ACHN (cell line): ENCODE measurements around the gene UBE2Q2.
"Not testable (repeated sequence)": the region's sequence is repeated elsewhere in the genome, so short reads cannot be mapped to it uniquely, and the experiment has no call there.

Source experiments
- DNase-seq: peaks from one replicate; pipeline ENCODE4 v3.0.0-alpha.2; 2015
- in situ Hi-C: cut with HindIII; loops from 2 replicates; pipeline ENCODE4 v1.10.0; 2017; ENCODE audit warnings: low sequenced_read_pairs, low pct_ligation_motif_present, low pct_unique_long_range_greater_than_20kb

Gene UBE2Q2

GRCh38 chr15:75851566-75851965, 8.3 kb downstream of the UBE2Q2 start:
- DNase-seq, in situ Hi-C loops: not testable (repeated sequence)

- in situ Hi-C loops: no loop called here
- no peak for DNase-seq
Observed at GRCh38 chr15:75857886-75858285, 14.6 kb downstream of the UBE2Q2 start.

GRCh38 chr15:75861750-75862402, 18.6 kb downstream of the UBE2Q2 start:
- in situ Hi-C loops: no loop called here
- no peak for DNase-seq

GRCh38 chr15:75862796-75863195, 19.5 kb downstream of the UBE2Q2 start:
- DNase-seq: no peak
- in situ Hi-C loops: no loop called here

- no peak for DNase-seq
Observed at GRCh38 chr15:75864213-75865059, 21.2 kb downstream of the UBE2Q2 start.

GRCh38 chr15:75866045-75866444, 22.8 kb downstream of the UBE2Q2 start:
- in situ Hi-C loops, DNase-seq: not testable (repeated sequence)

More at GRCh38 chr15:75864213-75865059, 21.2 kb downstream of the UBE2Q2 start:
- in situ Hi-C loops: no loop called here

GRCh38 chr15:75866916-75867315, 23.7 kb downstream of the UBE2Q2 start:
- in situ Hi-C loops: no loop called here
- no peak for DNase-seq

- in situ Hi-C loops: no loop called here
Observed at GRCh38 chr15:75867449-75867848, 24.2 kb downstream of the UBE2Q2 start.

GRCh38 chr15:75868019-75868418, 24.8 kb downstream of the UBE2Q2 start:
- DNase-seq: no peak

More at GRCh38 chr15:75867449-75867848, 24.2 kb downstream of the UBE2Q2 start:
- DNase-seq: no peak

GRCh38 chr15:75869446-75869845, 26.2 kb downstream of the UBE2Q2 start:
- no peak for DNase-seq
- in situ Hi-C loops: no loop called here

More at GRCh38 chr15:75868019-75868418, 24.8 kb downstream of the UBE2Q2 start:
- in situ Hi-C loops: no loop called here

- DNase-seq, in situ Hi-C loops: not testable (repeated sequence)
Observed at GRCh38 chr15:75871589-75871988, 28.3 kb downstream of the UBE2Q2 start.

- in situ Hi-C loops: no loop called here
- DNase-seq: no peak
Observed at GRCh38 chr15:75872403-75872990, 29.2 kb downstream of the UBE2Q2 start.

GRCh38 chr15:75884041-75884440, 40.8 kb downstream of the UBE2Q2 start:
- no peak for DNase-seq

GRCh38 chr15:75887178-75887577, 43.9 kb downstream of the UBE2Q2 start:
- in situ Hi-C loops: no loop called here
- DNase-seq: no peak

More at GRCh38 chr15:75884041-75884440, 40.8 kb downstream of the UBE2Q2 start:
- in situ Hi-C loops: no loop called here

- peak; percentile 20 for DNase-seq
- in situ Hi-C loops: no loop called here
Observed at GRCh38 chr15:75891895-75892294, 48.6 kb downstream of the UBE2Q2 start.

GRCh38 chr15:75895731-75896130, 52.5 kb downstream of the UBE2Q2 start:
- no peak for DNase-seq
- in situ Hi-C loops: no loop called here

- no peak for DNase-seq
- in situ Hi-C loops: no loop called here
Observed at GRCh38 chr15:75900577-75900976, 57.3 kb downstream of the UBE2Q2 start.

GRCh38 chr15:75902129-75902557, 58.9 kb downstream of the UBE2Q2 start:
- in situ Hi-C loops: no loop called here
- no peak for DNase-seq
